ENCODE data around the gene FBXW8.

GRCh38 chr12:117024961-117025480 lies 114.3 kb downstream of the FBXW8 start:
- TF ChIP-seq, protein P1, sequence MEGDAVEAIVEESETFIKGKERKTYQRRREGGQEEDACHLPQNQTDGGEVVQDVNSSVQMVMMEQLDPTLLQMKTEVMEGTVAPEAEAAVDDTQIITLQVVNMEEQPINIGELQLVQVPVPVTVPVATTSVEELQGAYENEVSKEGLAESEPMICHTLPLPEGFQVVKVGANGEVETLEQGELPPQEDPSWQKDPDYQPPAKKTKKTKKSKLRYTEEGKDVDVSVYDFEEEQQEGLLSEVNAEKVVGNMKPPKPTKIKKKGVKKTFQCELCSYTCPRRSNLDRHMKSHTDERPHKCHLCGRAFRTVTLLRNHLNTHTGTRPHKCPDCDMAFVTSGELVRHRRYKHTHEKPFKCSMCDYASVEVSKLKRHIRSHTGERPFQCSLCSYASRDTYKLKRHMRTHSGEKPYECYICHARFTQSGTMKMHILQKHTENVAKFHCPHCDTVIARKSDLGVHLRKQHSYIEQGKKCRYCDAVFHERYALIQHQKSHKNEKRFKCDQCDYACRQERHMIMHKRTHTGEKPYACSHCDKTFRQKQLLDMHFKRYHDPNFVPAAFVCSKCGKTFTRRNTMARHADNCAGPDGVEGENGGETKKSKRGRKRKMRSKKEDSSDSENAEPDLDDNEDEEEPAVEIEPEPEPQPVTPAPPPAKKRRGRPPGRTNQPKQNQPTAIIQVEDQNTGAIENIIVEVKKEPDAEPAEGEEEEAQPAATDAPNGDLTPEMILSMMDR (IDR thresholded peaks at IDR 0.05; ENCODE audit: low read depth, low read length, poor library complexity, severe bottlenecking), result no peak
- TF ChIP-seq EZH2phosphoT487 (IDR thresholded peaks at IDR 0.05; ENCODE audit: borderline replicate concordance, low read length), result no peak
